Measurements from ENCODE around the gene SENP8.
"Not testable (repeated sequence)": the region's sequence is repeated elsewhere in the genome, so short reads cannot be mapped to it uniquely, and the experiment has no call there.

SENP8 gene

DNA sequence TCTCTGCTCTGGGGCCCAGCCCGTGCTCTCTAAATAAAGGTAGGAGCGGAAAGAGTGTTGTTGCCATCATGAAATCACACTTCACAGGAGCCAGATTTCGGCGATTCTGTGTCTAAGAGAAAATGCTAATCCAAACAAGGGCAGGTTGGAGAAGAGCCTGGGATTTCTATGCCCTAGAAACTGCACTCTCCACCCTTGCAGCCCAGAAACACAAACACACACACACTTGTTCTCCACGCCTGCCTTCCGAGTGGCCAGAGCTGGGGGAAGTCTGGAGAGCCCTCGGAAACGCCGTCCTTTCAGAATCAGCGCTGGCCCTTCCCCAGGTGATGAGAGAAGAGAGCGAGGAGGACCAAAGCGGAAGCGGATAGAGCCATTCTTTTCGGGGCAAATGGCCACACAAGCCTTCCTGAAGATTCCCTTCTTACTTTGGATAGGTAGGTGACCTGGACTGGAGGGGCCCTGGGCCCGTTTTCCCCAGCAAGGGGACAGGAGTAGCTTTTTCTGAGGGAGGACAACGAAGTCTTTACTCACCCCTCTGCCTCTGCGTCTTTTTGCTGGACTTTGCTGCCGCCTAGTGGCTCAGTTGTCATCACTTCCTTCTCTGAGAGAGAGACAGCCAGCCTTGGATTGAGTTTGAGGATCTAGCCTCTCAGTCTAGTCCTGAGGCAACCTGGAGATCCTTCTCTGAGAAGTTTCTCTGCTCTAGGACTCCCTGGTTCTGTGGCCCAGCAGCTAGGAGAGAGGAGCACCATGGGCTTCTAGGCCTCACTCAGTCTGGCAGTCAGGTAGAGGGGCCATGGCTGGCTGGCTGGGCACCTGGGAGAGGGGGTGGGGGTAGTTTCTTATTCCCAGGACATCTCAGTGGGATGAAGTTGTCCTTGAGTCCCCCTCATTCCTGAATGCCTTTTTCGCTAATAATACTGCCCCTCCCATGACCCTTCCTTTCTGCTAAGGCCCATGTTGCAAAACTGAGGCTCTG is 37.7 kb downstream of the SENP8 start:
- DNase-seq = peak; percentile 19

GRCh38 chr15:72156928-72157327 is 38.7 kb downstream of the SENP8 start:
- DNase-seq = no peak

- DNase-seq = no peak
Observed at GRCh38 chr15:72160696-72161245, 42.6 kb downstream of the SENP8 start.

GRCh38 chr15:72161361-72162132 is 43.3 kb downstream of the SENP8 start:
- no peak for DNase-seq

GRCh38 chr15:72162569-72162968 is 44.4 kb downstream of the SENP8 start:
- no peak for DNase-seq

DNA sequence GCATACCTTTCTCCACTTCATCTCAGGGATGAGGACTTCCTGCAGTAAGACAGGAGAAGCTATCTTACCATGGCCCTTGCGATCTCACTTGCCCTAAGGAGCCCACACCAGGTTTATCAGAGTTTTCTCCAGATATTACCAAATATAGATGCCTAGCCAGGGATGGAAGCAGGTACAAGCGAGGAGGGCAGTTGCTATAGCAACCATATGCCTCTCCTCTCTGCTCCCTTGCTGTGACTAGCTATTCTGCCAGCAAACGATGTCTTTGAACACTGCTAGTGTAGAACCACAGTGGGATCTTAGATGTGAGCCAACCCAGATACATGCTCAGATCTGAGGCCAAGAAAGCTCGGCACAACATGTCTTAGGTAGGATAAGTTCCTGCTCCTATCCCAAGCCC is 45.5 kb downstream of the SENP8 start:
- no peak for DNase-seq

GRCh38 chr15:72166716-72167417 is 48.7 kb downstream of the SENP8 start:
- no peak for DNase-seq

GRCh38 chr15:72167445-72167844 is 49.2 kb downstream of the SENP8 start:
- DNase-seq = no peak

DNA sequence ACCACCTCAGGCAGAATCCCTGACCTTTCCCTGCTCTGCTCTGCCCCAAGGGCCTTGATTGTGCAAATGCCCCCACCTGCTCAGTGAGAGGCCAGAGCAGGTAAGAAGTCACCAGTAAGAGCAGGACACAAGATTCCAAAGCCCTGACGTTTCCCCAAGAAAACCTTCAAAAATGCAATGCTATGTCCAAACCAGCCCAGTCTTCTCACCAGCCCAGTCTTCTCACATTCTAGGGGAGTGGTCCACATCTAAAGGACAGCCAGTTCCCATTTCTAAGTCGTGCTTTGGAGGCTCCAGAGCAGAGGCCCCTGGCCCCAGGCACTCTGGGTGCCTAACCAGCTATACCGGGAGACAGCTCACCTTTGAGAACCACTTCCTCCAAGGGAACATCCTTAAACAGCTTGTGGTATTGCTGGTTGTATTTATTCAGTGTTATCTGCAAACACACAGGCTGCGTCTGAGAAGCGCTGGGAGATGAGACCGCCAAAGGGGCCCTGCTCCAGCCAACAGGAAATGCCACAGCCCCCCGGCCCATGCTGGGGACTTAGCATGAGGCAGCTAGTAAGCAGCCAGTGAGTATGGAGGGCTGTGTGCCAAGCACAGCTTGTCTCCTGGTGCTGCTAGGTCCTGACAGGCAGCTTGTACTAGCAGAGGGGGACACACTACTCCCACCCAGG is 50.1 kb downstream of the SENP8 start:
- DNase-seq = no peak

GRCh38 chr15:72168808-72169190 is 50.6 kb downstream of the SENP8 start:
- no peak for DNase-seq

DNA sequence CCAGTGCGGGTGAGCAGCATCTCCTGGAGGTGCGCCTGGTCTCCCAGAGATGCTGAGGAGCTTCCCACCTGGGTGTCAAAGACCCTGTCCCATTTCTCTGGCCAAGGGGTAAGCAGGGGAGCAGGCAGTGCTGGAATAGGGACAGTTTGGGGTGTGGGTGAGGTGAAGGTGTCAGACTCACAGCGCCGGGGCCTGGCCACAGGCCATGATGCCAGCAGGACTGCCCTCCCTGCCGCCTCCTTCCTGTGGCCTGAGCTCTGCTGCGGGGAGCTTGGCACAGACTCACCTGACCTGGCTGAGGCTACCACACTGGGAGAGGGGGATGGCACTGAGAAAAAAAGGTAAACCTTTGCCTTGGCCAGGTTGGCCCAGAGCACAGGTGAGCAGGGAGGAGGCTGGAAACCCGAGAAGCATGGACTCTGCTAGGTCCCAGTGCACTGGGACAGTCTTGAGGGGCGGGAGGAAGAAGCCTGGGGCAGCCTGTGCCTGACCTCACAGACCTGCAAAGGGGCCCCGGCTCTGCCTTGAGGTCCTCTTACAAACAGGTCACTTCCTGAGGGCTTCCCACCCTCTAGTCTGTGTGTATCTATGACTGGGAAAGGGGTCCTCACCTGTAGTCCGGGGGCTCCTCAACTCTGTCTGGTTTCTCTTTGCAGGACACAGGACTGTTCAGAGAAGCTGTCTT is 51.2 kb downstream of the SENP8 start:
- DNase-seq = no peak

DNA sequence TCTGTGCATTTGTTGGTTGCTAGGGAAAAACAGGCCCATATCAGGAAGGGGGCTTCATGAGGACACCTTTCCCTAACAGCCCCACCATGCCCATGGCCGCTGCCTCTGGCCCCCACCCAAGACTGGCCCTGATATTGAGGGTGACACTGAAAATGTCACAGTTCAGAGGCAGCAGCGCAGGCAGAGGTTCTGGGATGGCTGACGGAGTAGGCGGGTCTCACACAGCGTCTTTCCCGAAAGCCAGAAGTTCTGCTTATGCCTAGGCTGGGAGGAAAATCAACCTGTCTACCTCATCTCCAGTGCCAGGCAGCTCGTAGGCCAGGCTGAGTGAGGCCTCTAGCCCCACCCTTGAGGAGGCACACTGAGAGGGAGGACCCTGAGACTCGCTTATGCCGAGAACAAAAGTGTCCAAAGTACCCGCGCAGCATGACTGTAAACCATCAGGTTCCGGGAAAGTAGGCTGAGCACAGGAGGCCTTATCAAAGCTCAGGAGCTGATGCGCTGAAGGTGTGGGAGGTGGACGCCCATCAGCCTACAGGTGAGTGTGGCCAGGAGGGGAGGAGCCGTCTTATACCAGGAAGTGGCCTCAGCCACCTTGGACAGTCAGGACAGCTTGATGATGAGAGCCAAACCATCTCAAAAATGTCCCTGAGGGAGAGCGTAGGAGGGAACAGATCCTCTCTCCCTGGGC is 51.9 kb downstream of the SENP8 start:
- DNase-seq = no peak

DNA sequence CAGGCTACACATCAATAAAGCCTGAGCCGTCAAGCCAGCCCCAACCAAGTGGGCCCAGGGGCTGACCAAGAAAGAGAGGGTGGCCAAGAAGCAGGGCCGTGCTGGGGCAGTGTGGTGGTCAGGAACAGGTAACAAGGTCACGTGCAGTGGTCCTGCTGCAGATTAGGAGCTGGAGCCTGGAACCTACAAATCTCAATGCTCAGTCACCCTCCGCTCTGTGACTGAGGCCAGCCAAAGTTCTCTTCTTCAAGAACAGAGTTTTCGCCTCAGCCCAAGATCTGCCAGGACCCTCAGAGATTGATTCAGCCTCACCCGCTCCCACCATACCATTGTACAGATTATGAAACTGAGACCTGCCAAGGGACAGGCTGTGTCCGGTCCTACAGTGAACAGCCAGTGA is 52.5 kb downstream of the SENP8 start:
- DNase-seq = no peak

GRCh38 chr15:72171978-72172377 is 53.8 kb downstream of the SENP8 start:
- not testable (repeated sequence) for DNase-seq

DNA sequence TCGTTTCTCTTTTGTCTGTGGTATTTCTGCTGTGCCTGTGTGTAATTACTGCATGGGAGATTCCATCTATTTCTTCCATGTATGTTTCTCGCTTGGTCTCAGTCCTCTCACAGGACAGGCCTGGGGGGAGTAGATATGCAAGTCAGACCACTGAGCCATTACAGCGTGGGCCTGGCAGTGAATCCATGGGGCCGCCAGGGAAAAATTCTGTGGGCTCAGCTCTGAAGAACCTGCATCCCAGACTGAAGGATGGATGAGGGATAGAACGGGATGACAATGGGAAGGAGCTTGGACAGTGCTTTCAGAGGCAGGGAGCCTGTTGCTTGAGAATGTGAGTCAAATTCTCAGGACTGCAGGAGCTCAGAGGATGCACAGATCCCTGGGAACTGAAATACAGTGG is 54.6 kb downstream of the SENP8 start:
- DNase-seq = no peak

DNA sequence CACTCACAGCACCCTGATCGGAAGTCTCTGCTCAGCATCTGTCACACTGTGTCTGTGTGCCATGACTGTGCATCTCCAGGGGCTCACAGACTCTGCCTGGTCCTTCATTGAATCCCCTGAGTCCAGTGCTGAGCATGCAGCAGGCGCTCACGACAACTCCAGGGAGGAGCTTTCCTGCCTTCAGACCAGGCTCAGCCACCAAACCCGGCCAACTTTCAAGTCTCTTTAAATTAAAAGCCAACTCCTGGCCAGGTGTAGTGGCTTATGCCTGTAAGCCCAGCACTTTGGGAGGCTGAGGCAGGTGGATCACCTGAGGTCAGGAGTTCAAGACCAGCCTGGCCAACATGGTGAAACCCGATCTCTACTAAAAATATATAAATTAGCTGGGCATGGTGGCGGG is 55.2 kb downstream of the SENP8 start:
- DNase-seq = no peak

GRCh38 chr15:72173864-72174550 is 55.8 kb downstream of the SENP8 start:
- DNase-seq = no peak

- DNase-seq = no peak
Observed at GRCh38 chr15:72174551-72175165, 56.5 kb downstream of the SENP8 start.

GRCh38 chr15:72175186-72176044 is 57.2 kb downstream of the SENP8 start:
- DNase-seq = no peak

Measured in SIG-M5 (cell line).